ACC112 (cell line): ENCODE results near the gene GRID2.
"Not testable (repeated sequence)": the region's sequence is repeated elsewhere in the genome, so short reads cannot be mapped to it uniquely, and the experiment has no call there.

Experiments
- H2AFZ ChIP-seq: fragments of 200-600 bp; sonication (generic); one replicate; pipeline ENCODE4 v1.6.0; 2017; ENCODE audit warnings: antibody characterized with exemption, low read length; ENCODE audit not compliant: unreplicated experiment
- H3K27ac ChIP-seq: fragments of 200-600 bp; sonication (generic); 2 replicates; pipeline ENCODE4 v1.5.1; 2014; ENCODE audit warnings: low read depth, mild to moderate bottlenecking, antibody characterized with exemption, low read length, moderate library complexity
- H3K27me3 ChIP-seq: fragments of 200-600 bp; sonication (generic); 2 replicates; pipeline ENCODE4 v1.6.1; 2014; ENCODE audit warnings: mild to moderate bottlenecking, antibody characterized with exemption, low read length, moderate library complexity, mixed read lengths; ENCODE audit not compliant: insufficient read depth
- H3K36me3 ChIP-seq: fragments of 200-600 bp; sonication (generic); 2 replicates; pipeline ENCODE4 v1.6.1; 2016; ENCODE audit warnings: mild to moderate bottlenecking, antibody characterized with exemption, low read length, moderate library complexity, mixed read lengths; ENCODE audit not compliant: insufficient read depth
- H3K4me1 ChIP-seq: fragments of 200-600 bp; sonication (generic); one replicate; pipeline ENCODE4 v1.6.1; 2016; ENCODE audit warnings: low read length, mixed read lengths; ENCODE audit not compliant: insufficient read depth, unreplicated experiment, control insufficient read depth
- H3K4me3 ChIP-seq: fragments of 200-600 bp; sonication (generic); 2 replicates; pipeline ENCODE4 v1.5.1; 2014; ENCODE audit warnings: mild to moderate bottlenecking, low read depth, low read length
- H3K79me2 ChIP-seq: fragments of 200-600 bp; sonication (generic); one replicate; pipeline ENCODE4 v1.6.0; 2016; ENCODE audit warnings: low read length; ENCODE audit not compliant: control insufficient read depth, unreplicated experiment, insufficient read depth

GRID2 gene

DNA sequence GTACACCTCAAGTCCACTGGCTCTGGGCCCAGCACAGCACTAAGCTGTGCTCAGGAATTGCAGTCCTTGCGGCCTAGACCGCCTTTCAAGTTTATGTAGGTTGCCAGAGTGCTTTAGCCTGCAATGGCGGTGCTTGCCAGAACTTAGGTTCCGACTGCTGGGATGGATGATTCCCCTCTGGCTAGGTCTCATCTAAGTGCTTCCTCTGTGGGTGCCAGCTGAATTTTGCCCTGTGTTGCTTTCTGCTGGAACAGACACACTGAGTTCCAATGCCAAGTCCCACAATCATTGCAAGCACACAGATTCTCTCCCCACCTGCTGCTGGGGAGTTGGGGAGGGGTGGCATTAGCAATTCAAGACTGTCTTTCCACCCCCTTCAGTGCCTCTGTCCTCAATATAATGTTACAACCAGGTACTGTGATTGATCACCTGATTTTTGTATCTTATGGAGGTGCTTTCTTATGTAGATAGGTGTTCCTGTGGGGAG lies 129.5 kb downstream of the GRID2 start:
- Histone ChIP-seq H3K4me1 (no peaks in the 10 kb centered on the region), H3K36me3 (no peaks in the 10 kb centered on the region), H2AFZ (no peak overlapping the region), H3K79me2 (no peaks in the 10 kb centered on the region), H3K4me3 (no peak overlapping the region), H3K27me3 (no peaks in the 10 kb centered on the region), H3K27ac (no peak overlapping the region)

DNA sequence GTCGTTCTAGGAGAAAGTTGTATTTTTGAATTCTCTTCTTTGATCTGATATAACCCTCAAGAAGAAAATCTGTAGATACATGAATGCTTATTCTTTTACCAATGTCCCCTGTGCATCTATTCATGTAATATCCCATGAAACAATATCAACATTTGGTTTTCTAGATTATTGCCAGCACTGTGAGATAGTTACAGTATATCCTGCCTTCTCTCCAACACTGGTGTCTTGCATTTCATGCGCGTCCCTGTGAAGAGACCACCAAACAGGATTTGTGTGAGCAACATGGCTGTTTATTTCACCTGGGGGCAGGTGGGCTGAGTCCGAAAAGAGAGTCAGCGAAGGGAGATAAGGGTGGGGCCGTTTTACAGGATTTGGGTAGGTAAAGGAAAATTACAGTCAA lies 135.0 kb downstream of the GRID2 start:
- H3K4me3 ChIP-seq: not testable (repeated sequence)

DNA sequence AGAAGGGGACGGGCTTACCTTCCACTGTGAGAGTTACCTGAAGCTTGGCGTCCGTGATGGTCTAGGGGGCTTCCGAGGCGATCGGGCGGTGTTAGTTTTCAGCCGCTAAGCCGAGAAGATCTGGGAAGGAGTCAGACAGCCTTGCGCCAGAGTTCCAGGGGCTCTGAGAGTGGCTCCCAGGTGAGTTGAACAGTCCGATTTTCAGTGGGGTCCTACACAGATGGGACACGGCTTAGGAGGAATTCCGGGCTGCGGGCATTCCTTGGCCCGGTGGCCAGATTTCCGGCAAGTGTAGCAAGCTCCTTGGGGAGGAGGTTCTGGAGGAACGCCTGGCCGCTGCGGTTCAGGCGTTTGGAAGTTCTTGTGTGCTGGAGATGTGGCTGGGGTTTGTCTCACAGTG lies 138.4 kb downstream of the GRID2 start:
- H3K27ac ChIP-seq, H2AFZ ChIP-seq, H3K4me3 ChIP-seq, H3K4me1 ChIP-seq, H3K36me3 ChIP-seq, H3K79me2 ChIP-seq, H3K27me3 ChIP-seq: not testable (repeated sequence)

More for the DNA sequence above, 135.0 kb downstream of the GRID2 start:
- H3K4me1 ChIP-seq, H3K36me3 ChIP-seq, H3K27me3 ChIP-seq, H2AFZ ChIP-seq, H3K27ac ChIP-seq, H3K79me2 ChIP-seq: not testable (repeated sequence)

DNA sequence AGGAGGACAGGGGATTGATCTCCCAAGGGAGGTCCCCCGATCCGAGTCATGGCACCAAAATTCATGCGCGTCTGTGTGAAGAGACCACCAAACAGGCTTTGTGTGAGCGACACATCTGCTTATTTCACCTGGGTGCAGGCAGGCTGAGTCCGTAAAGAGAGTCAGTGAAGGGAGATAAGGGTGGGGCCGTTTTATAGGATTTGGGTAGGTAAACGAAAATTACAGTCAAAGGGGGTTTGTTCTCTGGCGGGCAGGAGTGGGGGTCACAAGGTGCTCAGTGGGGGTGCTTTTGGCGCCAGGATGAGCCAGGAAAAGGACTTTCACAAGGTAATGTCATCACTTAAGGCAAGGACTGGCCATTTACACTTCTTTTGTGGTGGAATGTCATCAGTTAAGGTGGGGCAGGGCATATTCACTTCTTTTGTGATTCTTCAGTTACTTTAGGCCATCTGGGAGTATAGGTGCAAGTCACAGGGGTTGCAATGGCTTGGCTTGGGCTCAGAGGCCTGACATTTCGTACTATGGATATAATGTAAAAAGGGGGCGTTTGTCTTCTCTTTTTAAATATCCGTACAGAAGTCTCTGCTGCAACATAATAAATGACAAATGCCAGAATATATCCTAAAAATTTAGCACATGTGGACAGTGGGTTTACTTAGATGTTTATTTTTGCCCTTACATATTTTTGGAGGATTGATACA lies 140.5 kb downstream of the GRID2 start:
- not testable (repeated sequence) for H3K27ac ChIP-seq, H3K79me2 ChIP-seq, H3K4me1 ChIP-seq, H3K36me3 ChIP-seq, H3K27me3 ChIP-seq, H3K4me3 ChIP-seq, H2AFZ ChIP-seq

DNA sequence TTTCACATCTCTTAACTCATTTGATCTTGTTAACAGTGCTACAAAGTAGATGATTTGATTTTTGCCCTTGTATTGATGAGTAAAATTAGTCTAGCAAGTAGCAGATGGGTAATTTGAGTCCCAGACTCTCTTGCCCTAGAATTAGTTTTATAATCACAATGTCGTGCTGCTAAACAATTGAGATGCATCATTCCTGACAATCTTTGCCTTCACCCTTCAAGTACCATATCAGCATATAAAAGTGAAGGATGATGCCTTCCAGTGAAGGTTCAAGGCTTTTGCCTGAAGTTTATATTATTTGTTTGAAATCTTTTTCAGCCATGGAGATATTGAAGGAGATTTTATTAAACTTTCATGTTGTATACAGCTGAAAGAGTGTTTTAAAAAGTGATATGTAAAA lies 141.4 kb downstream of the GRID2 start:
- Histone ChIP-seq H3K4me3 (no peak overlapping the region), H2AFZ (no peak overlapping the region), H3K4me1 (no peaks in the 10 kb centered on the region), H3K36me3 (no peaks in the 10 kb centered on the region), H3K27ac (no peak overlapping the region), H3K27me3 (no peaks in the 10 kb centered on the region), H3K79me2 (no peaks in the 10 kb centered on the region)

DNA sequence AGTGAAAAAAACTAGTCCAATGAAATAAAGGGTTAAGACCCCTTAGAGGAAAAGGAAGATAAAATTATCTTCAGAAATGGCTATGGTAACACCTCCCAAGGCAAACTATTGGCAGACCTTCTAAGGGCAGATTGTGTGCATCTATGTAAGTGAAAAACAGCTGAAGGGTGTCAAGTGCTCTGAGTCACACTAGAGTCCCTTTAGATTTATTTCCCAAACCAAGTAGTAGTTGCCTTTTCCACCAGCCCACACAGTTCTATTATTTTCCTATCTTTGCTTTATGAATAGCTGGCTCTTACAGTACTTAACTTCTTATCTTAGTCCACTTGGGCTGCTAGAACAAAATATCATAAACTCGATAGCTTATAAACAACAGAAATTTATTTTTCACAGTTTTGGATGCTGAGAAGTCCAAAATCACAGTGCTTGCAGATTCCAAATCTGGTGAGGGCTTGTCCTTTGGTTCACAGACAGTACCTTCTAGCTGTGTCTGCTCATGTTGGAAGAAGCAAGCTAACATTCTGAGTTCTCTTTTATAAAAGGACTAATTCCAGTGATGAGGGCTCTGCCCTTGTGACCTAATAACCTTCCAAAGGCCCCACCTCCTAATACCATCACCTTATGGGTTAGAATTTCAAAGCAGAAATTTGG lies 143.6 kb downstream of the GRID2 start:
- H3K27me3 ChIP-seq: no peaks in the 10 kb centered on the region
- H3K4me1 ChIP-seq: no peaks in the 10 kb centered on the region
- H3K79me2 ChIP-seq: no peaks in the 10 kb centered on the region

DNA sequence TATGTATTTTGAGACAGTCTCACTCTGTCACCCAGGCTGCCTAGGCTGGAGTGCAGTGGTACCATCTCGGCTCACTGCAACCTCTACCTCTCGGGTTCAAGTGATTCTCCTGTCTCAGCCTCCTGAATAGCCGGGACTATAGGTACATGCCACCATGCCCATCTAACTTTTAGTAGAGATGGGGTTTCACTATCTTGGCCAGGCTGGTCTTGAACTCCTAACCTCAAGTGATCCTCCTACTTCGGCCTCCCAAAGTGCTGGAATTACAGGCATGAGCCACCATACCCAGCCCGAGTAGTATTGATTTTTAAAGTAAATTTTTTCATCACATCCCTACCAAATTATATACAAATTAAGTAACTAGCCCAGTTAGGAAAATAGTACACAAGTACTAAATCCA lies 144.4 kb downstream of the GRID2 start:
- not testable (repeated sequence) for H3K4me1 ChIP-seq, H3K4me3 ChIP-seq, H3K79me2 ChIP-seq, H3K27ac ChIP-seq, H3K27me3 ChIP-seq, H2AFZ ChIP-seq, H3K36me3 ChIP-seq

More for the DNA sequence above, 143.6 kb downstream of the GRID2 start:
- H2AFZ ChIP-seq: no peak overlapping the region
- H3K27ac ChIP-seq: no peak overlapping the region
- H3K36me3 ChIP-seq: no peaks in the 10 kb centered on the region
- H3K4me3 ChIP-seq: no peak overlapping the region

DNA sequence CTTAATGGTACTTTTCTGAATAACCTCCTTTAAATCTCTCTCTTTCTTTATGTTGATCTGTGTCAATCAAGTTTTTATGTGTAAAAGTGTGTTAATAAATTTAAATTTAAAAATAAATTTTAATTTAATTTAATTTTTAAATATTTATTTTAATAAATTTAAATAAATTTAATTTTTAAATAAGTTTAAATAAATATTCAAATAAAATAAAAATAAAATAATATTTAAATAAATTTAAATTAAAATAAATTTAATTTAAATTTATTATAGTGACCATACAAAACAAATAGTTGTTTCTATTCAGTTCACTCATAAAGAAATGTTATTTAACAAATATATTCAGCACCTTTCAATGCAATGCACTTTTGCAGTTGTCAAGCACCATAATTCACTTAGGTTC lies 146.9 kb downstream of the GRID2 start:
- Histone ChIP-seq H3K27ac (no peak overlapping the region), H3K4me1 (no peaks in the 10 kb centered on the region), H2AFZ (no peak overlapping the region), H3K4me3 (no peak overlapping the region), H3K27me3 (no peaks in the 10 kb centered on the region), H3K36me3 (no peaks in the 10 kb centered on the region), H3K79me2 (no peaks in the 10 kb centered on the region)

DNA sequence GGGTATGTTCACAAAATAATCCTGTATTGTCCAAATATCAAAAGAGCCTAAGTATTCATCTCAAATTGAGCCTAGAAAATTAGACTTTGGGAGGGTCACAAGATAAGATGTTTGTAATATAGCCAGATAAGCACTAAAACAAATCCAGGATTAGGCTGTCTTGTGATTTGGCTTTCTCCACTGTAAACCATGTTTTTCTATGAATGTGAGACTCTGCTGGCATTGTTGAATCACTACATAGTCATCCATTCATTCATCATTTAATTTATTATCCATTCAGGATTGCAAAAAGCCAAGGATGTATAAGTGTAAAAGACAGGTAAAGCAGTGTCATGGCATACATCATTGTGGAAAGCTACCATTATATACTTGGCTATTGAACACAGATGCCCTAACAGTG lies 148.0 kb downstream of the GRID2 start:
- Histone ChIP-seq H3K27ac (no peak overlapping the region), H3K79me2 (no peaks in the 10 kb centered on the region), H3K36me3 (no peaks in the 10 kb centered on the region), H3K4me1 (no peaks in the 10 kb centered on the region), H2AFZ (no peak overlapping the region), H3K4me3 (no peak overlapping the region), H3K27me3 (no peaks in the 10 kb centered on the region)

DNA sequence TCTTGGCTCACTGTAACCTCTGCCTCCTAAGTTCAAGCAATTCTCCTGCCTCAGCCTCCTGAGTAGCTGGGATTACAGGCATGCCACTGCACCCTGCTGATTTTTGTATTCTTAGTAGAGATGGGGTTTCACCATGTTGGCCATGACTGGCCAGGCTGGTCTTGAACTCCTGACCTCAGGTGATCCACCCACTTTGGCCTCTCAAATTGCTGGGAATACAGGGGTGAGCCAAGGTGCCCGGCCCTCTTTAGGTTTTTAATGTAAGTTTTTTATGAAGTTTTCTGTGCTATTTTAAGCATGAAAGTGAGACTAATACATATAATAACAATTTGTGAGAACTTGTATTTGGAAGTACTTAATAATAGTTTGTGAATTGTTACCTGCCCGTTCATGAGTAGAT lies 148.6 kb downstream of the GRID2 start:
- H3K36me3 ChIP-seq, H2AFZ ChIP-seq, H3K27ac ChIP-seq, H3K4me3 ChIP-seq, H3K4me1 ChIP-seq, H3K79me2 ChIP-seq, H3K27me3 ChIP-seq: not testable (repeated sequence)

DNA sequence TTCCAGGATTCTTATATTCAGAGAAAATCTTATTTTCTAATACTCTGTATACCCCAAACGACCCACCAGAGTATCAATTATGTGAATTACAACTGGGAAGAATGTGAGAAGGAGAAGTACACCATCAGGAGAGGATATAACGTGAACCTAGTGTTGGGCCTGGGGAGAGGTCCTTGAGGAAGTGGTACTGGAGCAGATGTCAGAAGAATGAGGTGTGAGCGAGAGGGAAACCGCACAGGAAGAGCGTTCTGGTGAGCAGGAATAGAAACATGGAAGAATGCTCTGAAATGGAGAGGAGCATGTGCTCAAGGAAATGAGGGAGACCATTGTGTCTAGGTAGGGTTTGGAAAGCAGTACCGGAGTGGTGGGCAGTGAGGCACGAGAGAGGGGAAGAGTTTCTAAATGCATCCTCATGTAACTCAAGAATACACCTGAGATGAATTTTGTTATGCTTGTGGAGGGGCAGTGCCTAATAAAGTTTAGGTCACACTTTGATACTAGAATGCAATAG lies 151.6 kb downstream of the GRID2 start:
- Histone ChIP-seq H3K79me2 (no peaks in the 10 kb centered on the region), H3K27ac (no peak overlapping the region), H3K4me3 (no peak overlapping the region), H3K27me3 (no peaks in the 10 kb centered on the region), H3K36me3 (no peaks in the 10 kb centered on the region), H3K4me1 (no peaks in the 10 kb centered on the region), H2AFZ (no peak overlapping the region)
